GM12892 (cell line): ENCODE measurements around the gene POT1.

Experiments
- DNase-seq: peaks from one replicate; pipeline ENCODE4 v3.0.0; 2011; ENCODE audit not compliant: insufficient read length
- FAIRE-seq: peaks from 2 replicates; lab custom pipeline; 2011; peaks lifted over from hg19 to GRCh38; lab: Jason Lieb, UNC
- POLR2A ChIP-seq: IDR thresholded peaks from 2 replicates; pipeline ENCODE4 v1.6.1; 2011; ENCODE audit warnings: low read depth, low read length, control low read depth
- POLR2AphosphoS5 ChIP-seq: IDR thresholded peaks from 2 replicates; pipeline ENCODE4 v1.6.1; 2011; ENCODE audit warnings: low read depth, low read length, control low read depth
- TAF1 ChIP-seq: IDR thresholded peaks from 2 replicates; pipeline ENCODE4 v1.6.1; 2011; ENCODE audit warnings: low read depth, mild to moderate bottlenecking, control low read depth, low read length, borderline replicate concordance

POT1 gene

DNA sequence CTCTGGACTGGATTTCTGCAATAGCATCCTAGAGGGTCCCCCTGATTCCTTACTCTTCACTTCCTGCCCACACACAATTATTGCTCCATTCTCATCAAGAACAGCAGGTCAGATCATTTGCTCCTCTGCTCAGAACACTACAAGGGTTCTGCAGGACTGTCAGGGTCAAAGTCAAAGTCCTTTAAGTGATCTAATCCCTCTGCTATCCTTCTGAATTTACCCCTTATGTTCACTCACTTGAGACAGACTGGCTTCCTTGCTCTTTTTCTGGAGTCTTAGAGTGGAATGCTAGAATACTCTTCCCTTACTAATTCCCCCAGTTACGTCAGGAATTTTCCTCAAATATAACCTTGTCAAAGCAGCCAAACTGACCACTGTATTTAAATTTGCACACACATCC lies 7.5 kb upstream of the POT1 start:
- FAIRE-seq (no peak), DNase-seq (no peak)
- TF ChIP-seq POLR2A (no peak), TAF1 (no peak), POLR2AphosphoS5 (no peak)

DNA sequence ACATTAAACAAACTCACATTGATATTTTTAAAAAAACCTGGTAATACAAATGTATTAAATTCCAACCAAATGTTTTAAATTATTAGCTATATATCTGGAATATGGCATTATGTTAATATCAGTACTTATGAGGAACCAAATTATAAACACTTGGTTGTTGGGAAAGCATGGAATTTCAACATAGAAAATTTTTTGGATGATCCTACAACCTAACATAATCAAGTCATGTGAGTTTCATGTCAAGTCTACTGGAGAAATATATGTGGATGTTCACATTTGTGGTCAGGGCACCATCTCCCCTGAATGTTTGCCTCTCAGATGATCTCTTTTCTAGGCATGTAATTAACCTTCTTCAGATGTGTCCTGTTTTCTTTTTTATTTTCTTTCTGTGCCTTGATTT lies 5.2 kb upstream of the POT1 start:
- no peak for FAIRE-seq
- no peak for DNase-seq
- no peak for TF ChIP-seq TAF1
- TF ChIP-seq POLR2AphosphoS5, result no peak
- no peak for TF ChIP-seq POLR2A

DNA sequence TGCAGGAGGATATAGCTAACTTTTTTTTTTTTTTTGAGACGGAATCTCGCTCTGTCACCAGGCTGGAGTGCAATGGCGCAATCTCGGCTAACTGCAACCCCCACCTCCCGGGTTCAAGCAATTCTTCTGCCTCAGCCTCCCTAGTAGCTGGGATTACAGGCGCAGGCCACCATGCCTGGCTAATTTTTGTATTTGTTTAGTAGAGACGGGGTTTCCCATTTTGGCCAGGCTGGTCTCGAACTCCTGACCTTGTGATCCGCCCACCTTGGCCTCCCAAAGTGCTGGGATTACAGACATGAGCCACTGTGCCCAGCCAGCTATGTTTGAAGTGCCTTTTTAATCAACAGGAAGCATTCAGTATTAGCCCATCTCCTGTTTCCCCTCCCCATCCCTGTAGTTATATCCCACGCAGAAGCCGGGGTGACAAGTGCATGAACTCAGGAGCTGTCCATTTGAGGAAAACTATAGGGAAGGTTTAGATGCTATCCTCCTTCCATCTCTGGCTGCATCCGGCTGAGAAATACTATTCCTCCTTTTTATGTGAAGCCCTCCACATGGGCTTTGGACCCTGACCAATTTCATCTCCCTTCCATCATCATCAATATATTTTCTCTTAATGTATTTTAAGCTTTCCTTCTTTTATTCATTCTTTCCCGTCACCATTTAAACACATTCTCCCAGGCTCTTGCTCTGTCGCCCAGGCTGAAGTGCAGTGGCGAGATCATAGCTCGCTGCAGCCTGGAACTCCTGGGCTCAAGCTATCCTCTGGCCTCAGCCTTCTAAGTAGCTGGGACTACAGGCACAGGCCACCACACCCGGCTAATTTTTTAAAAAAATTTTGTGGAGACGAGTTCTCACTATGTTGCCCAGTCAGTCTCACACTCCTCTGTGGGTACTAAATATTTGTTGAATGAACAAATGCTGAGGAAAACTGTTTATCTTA lies 1.3 kb upstream of the POT1 start:
- no peak for FAIRE-seq

DNA sequence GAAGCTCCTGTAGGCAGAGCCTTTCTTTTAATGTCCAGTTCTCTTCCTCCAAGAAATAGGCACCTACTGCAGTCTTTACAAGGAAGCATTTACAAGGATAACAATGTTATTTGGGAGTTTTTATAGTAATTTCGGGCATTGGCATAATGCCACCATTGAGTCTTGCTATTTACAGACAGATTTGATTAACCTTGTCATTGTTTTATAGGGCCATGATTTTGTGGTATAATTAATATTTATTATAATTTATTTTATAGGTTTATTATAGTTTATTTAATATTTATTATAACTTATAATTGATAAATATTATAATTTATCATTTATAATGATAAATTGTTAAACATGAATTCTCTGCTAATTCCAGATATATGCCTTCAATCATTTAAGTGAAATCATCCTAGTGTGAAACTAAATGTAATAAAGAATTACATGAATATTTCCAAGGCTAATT lies 573 bp upstream of the POT1 start:
- no peak for TF ChIP-seq POLR2A
- TF ChIP-seq TAF1, result no peak
- TF ChIP-seq POLR2AphosphoS5, result no peak
- FAIRE-seq (no peak), DNase-seq (no peak)

More for the DNA sequence above, 1.3 kb upstream of the POT1 start:
- TF ChIP-seq TAF1 (no peak), POLR2AphosphoS5 (no peak), POLR2A (no peak)
- no peak for DNase-seq

DNA sequence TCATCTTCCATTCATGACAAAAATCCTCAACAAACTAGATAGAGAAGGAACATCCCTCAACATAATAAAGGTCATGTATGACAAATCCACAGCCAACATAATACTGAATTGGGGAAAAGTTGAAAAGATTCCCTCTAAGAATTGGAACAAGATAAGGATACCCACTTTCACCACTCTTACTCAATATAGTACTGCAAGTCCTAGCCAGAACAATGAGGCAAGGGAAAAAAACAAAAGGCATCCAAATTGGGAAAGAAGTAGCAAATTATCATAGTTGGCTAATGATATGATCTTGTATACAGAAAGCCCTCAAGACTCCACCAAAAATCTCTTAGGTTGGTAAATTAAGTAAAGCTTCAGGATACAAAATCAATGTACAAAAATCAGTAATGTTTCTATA lies 4.7 kb downstream of the POT1 start:
- TF ChIP-seq POLR2A (no peak), POLR2AphosphoS5 (no peak), TAF1 (no peak)
- DNase-seq, result no peak
- no peak for FAIRE-seq

DNA sequence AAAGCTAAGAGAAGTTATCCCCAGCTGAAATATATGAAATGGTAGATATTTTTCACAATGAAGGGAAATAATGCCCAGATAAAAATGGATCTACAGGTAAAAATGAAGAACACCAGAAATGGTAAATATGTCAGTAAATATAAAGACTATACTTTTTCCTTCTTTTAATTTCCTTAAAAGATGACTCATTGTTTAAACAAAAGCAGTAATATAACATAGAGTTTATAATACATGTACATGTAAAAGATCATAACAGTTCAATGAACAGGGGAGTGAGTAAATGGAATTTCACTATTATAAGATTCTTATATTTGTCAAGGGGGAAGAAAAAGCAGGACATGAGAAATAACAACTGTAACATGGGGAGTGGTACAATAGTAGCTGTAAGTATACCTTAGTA lies 7.4 kb downstream of the POT1 start:
- FAIRE-seq (no peak), DNase-seq (no peak)
- TF ChIP-seq POLR2A, result no peak
- no peak for TF ChIP-seq TAF1
- no peak for TF ChIP-seq POLR2AphosphoS5

DNA sequence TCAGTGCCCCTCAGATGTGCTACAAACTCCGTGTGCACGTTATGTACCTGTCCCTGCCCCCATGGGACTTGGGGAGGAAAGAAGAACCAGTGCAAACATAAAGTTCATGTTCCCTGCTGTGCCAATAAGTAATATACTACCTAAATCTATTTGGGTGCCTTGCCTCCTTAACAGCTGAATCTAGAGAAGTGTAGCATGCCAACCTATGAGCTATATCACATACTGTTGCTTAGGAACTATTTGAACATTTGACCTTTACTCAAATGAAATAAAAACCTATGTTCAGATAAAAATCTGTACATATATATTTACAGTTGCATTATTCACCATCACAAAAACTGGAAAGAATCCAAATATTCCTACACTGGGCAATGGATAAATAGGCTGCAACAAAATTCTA lies 9.8 kb downstream of the POT1 start:
- DNase-seq (no peak), FAIRE-seq (no peak)
- TF ChIP-seq TAF1 (no peak), POLR2A (no peak), POLR2AphosphoS5 (no peak)

DNA sequence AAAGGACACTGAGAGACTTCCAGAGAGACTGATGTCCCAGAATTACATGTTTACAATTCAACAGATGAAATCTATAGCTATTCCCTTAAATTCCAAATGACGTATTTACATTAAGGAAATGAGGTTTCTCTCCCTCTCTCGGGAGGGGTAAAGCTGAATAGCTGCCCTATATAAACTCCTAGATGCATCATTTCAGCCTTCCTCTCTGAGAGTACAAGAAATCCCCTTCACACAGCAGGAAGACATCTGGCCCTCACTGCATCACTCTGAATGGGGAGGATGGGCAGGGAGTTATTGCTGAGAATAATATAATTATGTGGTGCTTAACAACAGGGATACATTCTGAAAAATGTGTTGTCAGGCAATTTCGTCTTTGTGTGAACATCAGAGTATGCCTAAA lies 11.0 kb downstream of the POT1 start:
- TF ChIP-seq POLR2AphosphoS5 (no peak), TAF1 (no peak), POLR2A (no peak)
- peak; percentile 27 for FAIRE-seq

DNA sequence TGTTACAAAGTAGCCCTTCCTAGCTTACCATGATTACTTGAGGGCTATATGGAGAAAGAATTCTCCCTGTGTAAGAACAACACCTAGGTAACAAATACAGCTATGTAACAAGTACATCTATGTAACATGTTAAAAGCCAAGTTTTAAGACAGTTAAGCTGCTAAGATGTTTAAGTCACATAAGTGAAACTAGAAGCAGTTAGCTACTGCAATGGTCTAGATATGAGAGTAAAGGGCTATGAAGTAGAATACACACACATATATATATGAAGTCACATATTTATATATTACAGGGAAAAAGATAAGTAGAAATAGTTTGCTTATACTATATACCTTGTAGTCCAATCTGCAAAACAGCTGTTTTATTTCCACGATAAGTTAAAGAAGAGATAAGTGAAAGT lies 14.4 kb downstream of the POT1 start:
- no peak for DNase-seq
- TF ChIP-seq TAF1, result no peak
- no peak for TF ChIP-seq POLR2A
- no peak for TF ChIP-seq POLR2AphosphoS5
- no peak for FAIRE-seq

More for the DNA sequence above, 11.0 kb downstream of the POT1 start:
- no peak for DNase-seq

DNA sequence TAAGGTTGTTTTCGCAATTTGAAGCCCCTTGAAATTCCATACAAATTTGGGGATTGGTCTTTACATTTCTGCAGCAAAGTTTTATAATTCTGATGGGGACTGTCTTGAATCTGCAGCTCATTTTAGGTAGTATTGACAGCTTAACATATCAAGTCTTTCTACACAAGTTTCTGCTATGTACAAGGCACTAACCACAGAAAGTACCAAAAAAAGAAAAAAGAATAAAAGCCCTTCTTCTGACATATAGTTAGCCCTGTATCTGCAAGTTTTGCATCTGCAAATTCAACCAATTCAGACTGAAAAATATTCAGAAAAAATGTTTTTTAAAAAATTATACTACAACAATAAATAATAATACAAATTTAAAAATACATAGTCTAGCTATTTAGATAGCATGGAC lies 15.3 kb downstream of the POT1 start:
- no peak for DNase-seq
- no peak for TF ChIP-seq POLR2A
- TF ChIP-seq TAF1, result no peak
- TF ChIP-seq POLR2AphosphoS5, result no peak
- no peak for FAIRE-seq

DNA sequence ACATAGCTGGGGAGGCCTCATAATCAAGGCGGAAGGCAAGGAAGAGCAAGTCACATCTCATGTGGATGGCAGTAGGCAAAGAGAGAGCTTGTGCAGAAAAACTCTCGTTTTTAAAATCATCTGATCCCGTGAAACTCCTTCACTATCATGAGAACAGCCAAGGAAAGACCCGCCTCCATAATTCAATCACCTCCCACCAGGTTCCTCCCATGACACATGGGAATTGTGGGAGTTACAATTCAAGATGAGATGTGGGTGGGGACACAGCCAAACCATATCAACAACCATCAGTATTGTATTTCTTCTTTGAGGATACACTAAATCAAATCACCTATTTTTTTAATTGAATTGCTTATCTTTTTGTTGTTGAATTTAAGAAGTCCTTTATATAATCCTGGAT lies 16.7 kb downstream of the POT1 start:
- TF ChIP-seq POLR2A (no peak), TAF1 (no peak), POLR2AphosphoS5 (no peak)
- FAIRE-seq (no peak), DNase-seq (no peak)

DNA sequence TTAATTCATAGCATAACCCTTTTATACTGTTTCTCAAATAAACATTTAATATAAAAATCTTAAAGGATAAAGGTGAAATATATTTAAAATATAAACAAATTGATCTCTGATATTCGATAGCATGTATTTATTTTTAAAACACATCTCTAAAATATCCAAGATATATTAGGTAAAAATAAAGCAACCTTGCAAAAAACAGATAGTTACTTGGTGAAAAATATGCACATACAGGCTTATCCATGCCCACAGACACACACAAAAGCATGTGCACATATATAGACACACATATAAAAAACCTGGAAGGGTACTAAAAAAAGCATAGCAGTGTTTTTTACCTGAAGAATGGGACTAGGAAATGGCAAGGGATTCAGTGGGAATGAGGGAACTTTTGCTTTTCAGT lies 19.8 kb downstream of the POT1 start:
- FAIRE-seq (no peak), DNase-seq (no peak)
- TF ChIP-seq POLR2A, result no peak
- TF ChIP-seq TAF1, result no peak
- TF ChIP-seq POLR2AphosphoS5, result no peak
